Fibroblast of the conjunctiva (primary cell): Measurements from ENCODE around the gene RUSF1.
A peak's percentile ranks its signal among the peaks of the same experiment; 100 is the strongest.
"Not testable (repeated sequence)": the region's sequence is repeated elsewhere in the genome, so short reads cannot be mapped to it uniquely, and the experiment has no call there.

Experiments
- DNase-seq: peaks from one replicate; pipeline ENCODE4 v3.0.0-alpha.2; 2010; ENCODE audit warnings: low read depth

RUSF1 gene

GRCh38 chr16:31517800-31518402 lies 9.7 kb upstream of the RUSF1 start:
- no peak for DNase-seq

- no peak for DNase-seq
These were observed 5.7 kb upstream of the RUSF1 start for GRCh38 chr16:31513884-31514283.

- DNase-seq: peak; percentile 12
These were observed 4.9 kb upstream of the RUSF1 start for GRCh38 chr16:31513126-31513525.

- DNase-seq: peak; percentile 16
These were observed 560 bp upstream of the RUSF1 start for GRCh38 chr16:31508706-31509195.

GRCh38 chr16:31507617-31507928 lies 618 bp downstream of the RUSF1 start:
- DNase-seq: no peak

GRCh38 chr16:31505483-31505882 lies 2.7 kb downstream of the RUSF1 start:
- no peak for DNase-seq

- no peak for DNase-seq
These were observed 4.0 kb downstream of the RUSF1 start for GRCh38 chr16:31504159-31504558.

- DNase-seq: not testable (repeated sequence)
These were observed 4.6 kb downstream of the RUSF1 start for GRCh38 chr16:31503555-31503954.

GRCh38 chr16:31502981-31503380 lies 5.2 kb downstream of the RUSF1 start:
- no peak for DNase-seq

GRCh38 chr16:31501966-31502348 lies 6.2 kb downstream of the RUSF1 start:
- DNase-seq: no peak

GRCh38 chr16:31501226-31501965 lies 6.8 kb downstream of the RUSF1 start:
- no peak for DNase-seq

GRCh38 chr16:31499928-31500327 lies 8.3 kb downstream of the RUSF1 start:
- no peak for DNase-seq

GRCh38 chr16:31498493-31498892 lies 9.7 kb downstream of the RUSF1 start:
- DNase-seq: no peak

- DNase-seq: no peak
These were observed 11.5 kb downstream of the RUSF1 start for GRCh38 chr16:31496670-31497069.

GRCh38 chr16:31493506-31494125 lies 14.6 kb downstream of the RUSF1 start:
- DNase-seq: no peak

GRCh38 chr16:31491778-31492418 lies 16.3 kb downstream of the RUSF1 start:
- DNase-seq: no peak

- no peak for DNase-seq
These were observed 18.3 kb downstream of the RUSF1 start for GRCh38 chr16:31489616-31490584.

- no peak for DNase-seq
These were observed 19.0 kb downstream of the RUSF1 start for GRCh38 chr16:31489298-31489564.

- no peak for DNase-seq
These were observed 19.5 kb downstream of the RUSF1 start for GRCh38 chr16:31488468-31489297.

GRCh38 chr16:31487720-31488467 lies 20.3 kb downstream of the RUSF1 start:
- DNase-seq: no peak
